GM21367 (cell line): ENCODE data around the gene AAMP.
"Not testable (repeated sequence)": the region's sequence is repeated elsewhere in the genome, so short reads cannot be mapped to it uniquely, and the experiment has no call there.

Source experiments
- ATAC-seq: cut with Tn5 transposase; IDR thresholded peaks from one replicate; pipeline ENCODE4 v1.9.1; 2021; ENCODE audit not compliant: unreplicated experiment

AAMP gene

DNA sequence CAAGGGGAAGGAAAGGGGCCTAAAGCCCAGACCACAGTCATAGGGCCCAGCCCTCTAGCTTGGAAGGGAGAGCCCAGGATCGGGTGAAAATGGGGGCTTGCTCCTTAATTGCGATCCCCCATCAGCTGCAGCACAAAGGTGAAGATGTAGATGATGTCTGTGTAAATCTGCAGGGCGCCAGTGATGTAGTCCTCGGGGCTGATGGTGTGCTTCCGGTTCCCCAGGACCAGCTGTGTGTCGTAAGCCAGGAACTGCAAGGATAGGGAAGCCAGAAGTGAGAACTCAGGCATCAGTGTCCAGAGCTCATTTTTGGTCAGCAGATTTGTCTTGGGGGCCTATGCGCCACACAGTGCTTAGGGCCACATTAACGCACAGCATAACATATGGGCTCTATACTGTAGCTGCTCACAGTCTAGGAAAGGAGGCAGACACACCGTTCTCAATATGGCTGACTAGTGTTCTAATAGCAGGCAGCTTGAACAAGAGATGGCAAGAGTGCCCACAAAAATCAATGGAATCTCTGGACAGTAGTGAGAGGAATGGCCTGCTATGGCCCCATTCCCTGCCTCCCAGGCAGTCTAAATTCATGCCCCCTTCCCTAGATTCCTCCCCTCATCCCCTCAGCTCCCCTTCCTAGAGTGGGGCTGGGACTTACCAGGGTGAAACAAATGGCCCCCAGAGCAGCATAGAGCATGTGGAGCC is 5.6 kb upstream of the AAMP start:
- ATAC-seq = no peak

DNA sequence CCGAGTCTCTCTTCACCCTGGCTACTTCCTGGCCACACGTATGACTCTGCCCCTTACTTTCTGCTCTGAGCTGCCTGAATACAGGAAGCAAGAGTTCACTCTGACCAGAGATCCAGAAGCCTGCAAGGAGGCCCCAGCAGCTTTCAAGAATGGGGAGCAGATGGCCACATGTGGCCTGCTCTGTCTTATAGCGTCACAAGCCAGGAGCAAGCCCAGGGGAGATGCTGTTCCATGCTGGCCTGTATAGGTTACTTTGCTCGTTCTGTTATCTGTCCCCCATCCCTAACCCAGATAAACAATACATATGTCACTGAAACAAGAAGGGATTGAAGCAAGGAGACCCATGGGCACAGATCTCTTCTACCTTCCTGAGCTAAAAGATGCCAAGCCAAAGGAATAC is 4.6 kb upstream of the AAMP start:
- ATAC-seq = no peak

DNA sequence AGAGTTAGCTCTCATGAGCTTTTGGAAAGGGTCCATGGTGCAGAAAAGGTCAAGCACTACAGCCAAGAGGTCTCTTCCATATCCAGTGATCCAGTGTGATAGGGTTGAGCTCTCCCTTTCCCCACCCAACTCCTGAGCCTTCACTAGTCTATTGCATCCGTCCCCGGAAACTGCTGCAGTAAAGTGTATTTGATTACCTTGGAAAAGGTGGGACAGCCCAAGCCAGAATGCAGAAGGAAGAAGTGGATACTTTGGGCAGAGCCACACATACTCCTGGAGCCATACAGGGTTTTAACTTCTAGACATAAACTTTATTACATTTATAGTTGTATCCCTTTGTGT is 3.9 kb upstream of the AAMP start:
- ATAC-seq = no peak

DNA sequence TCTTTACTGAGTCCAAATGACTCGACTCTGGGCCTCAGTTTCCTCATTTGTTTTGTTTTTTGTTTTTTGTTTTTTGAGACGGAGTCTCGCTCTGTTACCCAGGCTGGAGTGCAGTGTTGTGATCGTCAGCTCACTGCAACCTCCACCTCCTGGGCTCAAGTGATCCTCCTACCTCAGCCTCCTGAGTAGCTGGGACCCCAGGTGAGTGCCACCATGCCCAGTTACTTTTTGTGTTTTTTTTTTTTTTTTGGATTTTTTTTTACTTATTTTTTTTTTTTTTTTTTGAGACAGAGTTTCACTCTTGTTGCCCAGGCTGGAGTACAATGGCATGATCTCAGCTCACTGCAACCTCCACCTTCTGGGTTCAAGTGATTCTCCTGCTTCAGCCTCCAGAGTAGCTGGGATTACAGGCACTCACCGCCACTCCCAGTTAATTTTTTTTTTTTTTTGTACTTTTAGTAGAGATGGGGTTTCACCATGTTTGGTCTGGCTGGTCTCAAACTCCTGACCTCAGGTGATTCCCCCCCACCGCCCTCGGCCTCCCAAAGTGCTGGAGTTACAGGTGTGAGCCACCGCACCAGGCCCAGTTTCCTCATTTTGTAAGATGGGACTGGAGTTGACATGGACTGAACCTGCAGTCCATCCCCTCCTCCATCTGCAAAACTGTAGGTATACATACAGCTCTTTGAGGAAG is 3.4 kb upstream of the AAMP start:
- not testable (repeated sequence) for ATAC-seq

DNA sequence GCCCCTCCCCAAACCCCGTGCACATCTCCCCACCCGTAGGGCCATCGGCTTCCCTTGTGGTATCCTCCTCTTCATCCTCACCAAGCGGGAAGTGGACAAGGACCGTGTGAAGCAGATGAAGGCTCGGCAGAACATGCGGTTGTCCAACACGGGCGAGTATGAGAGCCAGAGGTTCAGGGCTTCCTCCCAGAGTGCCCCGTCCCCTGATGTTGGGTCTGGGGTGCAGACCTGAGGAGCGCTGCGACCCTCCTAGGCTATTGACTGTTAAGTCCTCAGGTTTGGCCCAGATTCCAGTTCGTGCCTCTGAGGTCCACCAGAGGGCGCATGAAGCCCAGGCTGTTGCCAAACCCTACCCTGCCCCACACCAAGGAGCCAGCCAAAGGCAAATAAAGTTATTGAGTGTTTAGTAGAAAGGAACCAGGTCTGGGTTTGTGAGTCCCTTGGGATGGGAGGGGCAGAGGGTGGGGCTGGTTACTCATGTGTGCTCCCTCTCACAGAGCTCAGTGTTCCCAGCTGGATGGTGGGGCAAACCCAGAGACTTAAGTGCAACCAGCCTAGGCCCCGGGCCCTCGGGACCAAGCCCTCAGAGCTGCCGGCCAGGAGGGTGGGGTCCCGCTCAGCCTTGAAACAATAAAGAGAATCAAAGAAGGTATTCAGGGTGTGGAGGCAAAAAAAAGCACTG is 2.7 kb upstream of the AAMP start:
- peak; percentile 24 for ATAC-seq

DNA sequence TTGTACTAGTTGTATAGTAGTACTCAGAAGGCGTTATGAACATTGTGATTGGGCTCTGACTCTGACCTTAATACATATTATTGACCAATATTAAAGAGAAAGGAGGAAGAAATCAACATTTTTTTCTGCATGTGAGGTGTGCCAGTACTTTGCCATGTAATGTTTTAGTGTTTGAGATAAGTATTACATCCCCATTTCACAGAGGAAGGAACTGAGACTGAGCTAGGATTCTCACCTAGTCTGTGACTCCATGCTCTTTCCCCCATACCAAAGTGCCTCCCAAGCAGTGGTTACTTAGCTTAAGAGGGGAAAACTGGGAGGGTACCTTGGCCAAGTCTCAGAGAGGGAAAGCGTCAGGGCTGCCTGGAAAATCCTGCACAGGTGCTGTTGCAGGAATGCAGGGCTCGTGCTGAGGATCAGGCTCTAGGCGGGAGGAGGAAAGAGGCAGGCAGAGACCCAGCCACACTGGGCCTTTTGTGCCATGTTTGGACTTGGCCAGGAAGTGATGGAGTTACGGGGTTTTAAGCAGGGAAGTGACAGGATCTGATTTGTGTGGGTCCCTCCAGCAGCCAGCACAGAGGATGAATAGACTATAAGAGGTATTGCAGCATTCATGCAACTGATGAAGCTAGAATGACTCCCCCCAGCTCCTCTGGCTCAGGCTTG is 2.1 kb upstream of the AAMP start:
- ATAC-seq = no peak

DNA sequence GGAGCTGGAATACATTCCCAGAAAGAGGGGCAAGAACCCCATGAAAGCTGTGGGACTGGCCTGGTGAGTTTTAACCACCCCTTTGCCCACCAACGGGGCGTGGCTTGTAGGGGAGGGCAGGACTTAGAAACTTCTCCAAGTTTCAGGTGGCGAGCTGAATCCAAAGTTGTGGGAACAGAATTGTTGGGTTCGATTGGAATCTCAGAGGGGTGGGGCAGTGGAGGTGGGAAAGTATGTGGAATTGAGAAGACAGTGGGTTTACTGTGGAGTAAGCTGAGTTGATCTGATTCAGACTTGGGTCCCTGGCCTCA is 1.5 kb upstream of the AAMP start:
- no peak for ATAC-seq

DNA sequence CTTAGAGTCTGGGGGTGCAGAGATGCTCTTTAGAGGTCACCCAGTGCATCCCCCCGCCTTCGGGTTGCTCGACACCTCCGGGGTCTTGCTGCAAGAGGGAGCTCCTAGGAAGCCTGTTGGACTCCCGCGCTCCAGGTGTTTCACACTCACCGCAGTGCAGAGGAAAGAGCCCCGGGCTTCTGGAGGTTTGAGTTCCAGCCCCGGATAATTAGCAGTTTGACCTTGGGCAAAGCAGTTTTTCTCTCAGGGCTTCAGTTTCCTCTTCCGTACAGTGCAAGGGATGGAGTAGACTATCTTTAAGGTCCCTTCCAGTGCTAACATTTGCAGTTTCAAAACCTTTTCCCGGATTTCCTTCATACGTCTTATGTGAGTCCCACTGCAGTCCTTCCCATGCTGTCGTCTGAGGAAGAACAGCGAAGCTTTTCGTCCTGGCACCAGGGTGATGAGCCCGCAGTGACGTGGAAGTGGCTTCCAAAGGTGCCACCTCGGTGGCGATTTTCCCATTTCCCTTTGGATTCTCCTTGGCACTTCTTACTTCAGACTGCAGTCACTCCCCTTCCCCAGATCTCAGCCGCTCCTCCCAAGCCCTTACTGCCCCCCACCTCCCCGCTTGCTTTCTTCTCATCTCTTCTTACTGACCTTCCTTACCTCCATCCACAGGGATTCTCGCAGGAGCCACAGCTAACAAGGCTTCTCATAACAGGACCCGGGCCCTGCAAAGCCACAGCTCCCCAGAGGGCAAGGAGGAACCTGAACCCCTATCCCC is 967 bp upstream of the AAMP start:
- ATAC-seq = no peak

DNA sequence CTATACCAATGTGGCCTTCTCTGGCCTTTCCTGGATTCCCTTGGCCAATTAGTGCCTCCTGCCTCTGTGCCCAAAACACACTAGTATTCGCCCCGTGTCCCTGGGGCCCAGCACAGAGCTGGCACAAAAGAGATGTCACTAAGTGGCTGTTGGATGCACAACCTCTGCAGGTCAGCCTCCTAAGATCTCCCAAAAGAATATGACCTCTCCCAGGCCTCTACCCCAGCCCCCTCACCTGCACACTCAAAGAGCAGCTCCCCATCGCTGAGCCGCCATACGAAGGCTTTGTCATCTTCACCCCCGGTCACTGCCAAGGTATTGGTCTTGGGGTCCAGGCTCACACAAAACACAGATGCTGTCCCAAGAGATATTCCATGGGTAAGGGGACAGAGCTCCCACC is 2.7 kb downstream of the AAMP start:
- ATAC-seq = no peak

DNA sequence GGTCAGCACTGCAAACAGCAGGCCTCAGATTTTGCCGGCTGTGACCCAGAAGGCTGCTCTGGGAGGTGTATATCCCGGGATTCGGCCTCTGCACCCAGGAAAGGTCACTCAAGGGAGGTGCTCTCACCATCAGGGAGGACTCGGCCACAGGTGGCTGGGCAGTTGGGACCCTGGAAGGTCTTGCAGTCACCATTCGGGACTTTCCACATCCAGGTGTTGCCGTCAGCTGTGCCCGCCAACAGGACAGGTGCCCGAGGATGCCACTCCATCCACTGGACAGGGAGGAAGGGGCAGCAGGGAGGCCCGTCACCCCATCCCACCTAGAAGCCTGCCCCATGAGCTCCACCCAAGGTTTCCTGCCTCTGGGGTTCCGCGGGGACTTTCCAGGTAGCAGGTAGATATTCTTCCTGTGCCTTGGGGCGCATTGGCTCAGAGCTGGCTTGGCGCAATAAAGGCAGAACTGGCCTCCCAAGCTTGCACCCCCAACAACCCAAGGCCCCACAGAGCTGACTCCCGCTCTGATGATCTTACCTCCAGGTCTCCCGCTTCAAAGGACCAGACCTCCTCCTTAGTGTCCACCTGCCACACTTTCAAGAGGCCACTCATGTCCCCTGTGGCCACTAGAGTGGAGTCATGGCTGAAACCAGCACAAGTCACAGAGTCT is 3.5 kb downstream of the AAMP start:
- no peak for ATAC-seq

DNA sequence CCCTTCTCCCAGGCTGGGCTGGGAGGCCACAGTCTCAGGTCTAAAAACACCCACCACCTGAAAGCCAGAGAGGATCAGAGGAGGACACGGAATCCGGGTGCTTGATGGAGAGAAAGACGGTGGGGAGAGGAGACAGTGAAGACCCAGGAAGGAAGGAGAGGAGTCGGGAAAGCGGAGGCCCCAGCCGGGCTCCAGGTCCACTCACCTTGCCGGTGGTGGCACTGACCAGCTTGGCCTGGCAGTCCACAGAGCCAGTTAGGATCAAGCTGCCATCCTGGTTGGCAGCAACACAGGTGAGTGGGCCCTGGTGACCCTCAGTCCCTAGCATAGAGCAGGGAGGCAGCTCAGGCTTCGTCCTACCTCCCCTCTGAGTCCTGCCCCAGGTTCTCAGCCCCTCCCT is 4.3 kb downstream of the AAMP start:
- ATAC-seq = no peak

DNA sequence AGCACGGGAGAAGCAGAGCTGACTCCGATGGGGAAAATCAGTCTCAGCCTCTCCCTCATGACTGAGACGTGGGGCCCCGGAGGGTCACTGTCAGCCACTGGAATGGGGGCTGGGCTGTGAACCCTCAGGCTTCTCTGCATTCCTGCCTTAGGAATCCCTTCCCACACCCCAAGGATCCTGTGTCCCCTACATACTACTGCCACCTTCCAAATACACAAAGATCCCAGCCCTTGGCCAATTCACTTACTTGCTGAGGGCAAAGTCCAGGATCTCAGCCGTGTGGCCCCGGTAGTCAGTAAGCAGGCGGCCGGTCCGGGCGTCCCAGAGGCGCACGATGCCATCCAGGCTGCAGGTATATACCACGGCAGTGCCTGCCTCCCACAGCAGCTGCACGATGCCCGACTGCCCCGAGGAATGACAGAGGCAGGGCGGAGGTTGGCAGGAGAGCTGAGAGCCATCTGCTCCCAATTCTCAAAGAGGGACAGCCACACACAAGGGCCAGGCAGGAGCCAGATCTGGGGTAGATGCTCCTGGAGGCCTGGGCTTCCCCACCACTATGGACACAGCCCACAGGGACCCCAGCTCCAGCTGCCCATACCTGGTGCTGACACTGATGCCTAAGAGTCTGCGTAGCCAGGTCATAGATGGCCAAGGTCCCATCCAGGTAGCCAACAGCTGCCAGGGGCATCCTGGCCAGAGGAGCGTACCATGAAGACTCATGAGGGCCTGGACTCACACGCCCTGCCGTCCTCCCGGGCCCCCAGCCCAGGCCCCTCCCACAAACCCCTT is 5.0 kb downstream of the AAMP start:
- ATAC-seq = no peak

DNA sequence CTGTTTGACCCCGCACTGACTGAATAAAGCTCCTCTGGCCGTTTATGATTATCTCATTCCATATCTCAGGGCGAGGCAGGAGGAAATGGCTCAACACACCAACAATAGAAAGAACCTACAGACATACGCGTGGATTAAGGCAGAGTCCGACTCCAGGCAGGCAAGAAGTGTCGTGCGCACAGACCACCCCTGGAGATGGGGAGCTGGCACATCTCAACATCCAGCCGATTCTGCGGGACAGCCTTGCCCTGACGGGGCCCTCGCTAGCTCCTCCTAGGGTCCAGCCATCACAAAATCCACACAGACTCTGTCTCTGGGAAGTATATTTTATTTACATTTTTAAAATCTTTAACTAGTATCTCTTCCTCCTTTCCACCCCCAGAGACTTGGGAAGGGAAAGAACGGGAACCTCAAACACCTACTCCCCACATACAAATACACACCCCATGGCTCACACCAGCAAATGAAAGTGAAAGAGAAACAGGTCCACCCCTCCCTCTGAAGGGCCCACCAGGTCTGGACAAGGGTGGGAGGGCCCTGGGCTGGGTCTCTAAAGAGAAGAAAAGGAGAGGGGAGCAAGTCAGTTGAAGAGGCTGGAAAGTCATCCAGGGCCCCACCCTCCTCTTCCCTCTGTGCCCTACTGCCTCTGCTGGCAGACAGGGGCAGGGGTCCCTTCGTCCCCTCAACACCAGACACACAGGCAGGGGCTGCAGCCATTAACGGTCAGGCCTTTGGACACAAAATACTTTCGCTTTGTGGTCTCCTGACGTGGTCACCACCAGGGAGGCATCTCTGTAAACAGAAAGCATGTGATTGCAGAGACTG is 5.9 kb downstream of the AAMP start:
- no peak for ATAC-seq

DNA sequence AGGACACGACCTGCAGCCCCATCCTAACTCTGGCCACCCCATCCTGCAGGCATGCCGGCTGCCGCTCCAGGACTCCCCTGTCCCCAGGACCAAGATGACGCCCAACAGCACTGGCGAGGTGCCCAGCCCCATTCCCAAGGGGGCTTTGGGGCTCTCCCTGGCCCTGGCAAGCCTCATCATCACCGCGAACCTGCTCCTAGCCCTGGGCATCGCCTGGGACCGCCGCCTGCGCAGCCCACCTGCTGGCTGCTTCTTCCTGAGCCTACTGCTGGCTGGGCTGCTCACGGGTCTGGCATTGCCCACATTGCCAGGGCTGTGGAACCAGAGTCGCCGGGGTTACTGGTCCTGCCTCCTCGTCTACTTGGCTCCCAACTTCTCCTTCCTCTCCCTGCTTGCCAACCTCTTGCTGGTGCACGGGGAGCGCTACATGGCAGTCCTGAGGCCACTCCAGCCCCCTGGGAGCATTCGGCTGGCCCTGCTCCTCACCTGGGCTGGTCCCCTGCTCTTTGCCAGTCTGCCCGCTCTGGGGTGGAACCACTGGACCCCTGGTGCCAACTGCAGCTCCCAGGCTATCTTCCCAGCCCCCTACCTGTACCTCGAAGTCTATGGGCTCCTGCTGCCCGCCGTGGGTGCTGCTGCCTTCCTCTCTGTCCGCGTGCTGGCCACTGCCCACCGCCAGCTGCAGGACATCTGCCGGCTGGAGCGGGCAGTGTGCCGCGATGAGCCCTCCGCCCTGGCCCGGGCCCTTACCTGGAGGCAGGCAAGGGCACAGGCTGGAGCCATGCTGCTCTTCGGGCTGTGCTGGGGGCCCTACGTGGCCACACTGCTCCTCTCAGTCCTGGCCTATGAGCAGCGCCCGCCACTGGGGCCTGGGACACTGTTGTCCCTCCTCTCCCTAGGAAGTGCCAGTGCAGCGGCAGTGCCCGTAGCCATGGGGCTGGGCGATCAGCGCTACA is 7.0 kb downstream of the AAMP start:
- ATAC-seq = no peak

DNA sequence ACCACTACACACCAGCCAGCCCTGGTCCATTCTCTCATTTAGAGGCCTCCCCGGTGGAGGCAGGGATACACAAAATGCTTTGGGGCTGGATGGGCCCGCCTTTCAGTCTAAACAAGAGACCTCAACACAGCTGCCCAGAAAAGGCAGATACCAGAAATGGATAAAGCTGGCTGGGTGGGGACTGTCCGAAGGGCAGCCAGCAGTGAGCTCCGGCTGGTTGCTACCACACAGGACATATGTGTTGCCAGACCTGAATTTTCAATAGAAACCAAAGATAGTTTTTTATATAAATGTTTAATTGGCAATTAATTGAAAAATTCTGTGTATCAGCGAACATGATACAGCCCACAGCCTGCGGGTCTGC is 7.7 kb downstream of the AAMP start:
- ATAC-seq = no peak

DNA sequence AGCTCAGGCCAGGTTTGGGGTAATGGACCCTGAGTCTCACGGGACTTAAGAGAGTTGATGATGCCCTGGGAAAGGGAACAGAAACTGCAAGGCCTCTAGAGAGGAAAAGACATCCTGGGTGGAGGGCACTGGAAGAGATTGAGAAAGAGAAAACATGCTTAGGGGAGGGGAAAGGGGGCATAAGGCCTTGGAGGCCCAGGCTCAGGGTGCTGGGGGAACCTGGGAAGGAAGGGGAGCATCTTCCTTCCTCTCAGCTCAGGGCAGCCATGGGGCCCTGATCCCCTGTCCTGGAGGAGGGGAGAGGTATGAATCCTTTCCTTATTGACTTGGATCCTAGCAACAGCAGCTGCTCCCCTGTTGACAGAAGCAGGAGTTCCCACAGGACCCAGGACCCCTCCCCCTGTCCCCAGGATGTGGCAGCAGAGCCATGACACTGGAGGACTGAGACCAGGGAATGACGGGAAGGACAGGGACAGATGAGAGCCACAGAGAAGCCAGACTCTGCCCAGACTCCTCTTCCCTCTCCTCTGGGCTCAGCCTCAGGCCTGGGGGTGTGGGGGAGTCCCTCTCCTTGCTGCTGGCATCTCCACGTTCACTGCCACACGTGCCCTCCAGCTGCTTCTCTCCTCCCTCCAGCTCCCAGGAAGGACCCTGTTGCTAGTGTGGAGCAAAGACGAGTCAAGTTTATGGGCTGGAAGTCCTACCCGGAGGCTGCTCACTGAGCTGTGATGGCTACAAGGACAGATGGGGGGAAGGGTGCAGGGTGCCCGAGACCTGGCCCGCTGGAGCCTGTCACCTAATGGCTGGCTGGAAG is 8.3 kb downstream of the AAMP start:
- ATAC-seq = no peak

DNA sequence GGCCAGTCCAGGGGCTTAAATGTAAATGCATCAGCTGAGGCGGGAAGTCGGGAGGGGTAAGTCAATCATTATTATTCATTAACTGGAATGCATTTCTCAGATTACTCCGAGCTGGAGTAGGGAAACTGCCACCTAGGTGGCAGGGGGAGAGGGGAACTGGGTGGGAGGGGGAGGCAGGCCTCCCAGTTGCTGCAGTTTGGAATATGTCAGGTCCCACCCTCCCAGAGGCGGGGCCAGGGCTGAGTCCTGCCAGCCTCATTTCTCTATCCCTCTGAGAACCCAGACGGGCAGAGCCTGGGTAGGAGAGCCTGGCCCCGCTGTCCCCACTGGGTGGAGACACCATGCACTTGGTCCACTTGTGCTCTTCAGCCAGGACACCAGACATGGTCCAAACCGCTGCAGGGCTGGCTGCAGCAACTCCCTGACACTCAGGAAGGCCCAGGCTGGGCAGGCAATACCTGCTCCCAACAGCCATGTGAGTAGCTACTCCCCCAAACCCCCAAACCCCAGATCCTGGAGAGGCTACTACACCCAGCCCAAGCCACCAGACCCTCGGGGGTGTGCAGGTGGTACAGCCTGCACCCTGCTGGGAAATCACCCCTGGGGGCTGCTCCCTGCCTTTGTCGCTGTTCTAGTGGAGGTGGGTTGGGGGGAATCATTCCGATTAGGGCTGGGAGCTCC is 9.1 kb downstream of the AAMP start, which contains the start of gene GPBAR1:
Gene GPBAR1, plus strand, starts transcription at position 274 of the 681 bp plus-strand sequence. CDS start 1,710 bp downstream, outside the sequence.
- ATAC-seq = no peak
